Left kidney (tissue), 2 donors: ENCODE measurements around the gene ACYP1. TPM values are rescaled to one million over a fixed set of nuclear protein-coding genes. Genes with fewer than 3 reads are reported as not detected.
"Not testable (repeated sequence)": the region's sequence is repeated elsewhere in the genome, so short reads cannot be mapped to it uniquely, and the experiment has no call there.

ENCODE experiments used
- DNase-seq: peaks from one replicate; pipeline ENCODE4 v3.0.0-alpha.2; 2013
- polyA plus RNA-seq: library from polyadenylated mRNA; unstranded; fragments of 120-200 nt; gene quantifications from one replicate; pipeline ENCODE4 v1.2.1, GENCODE V29; 2013; ENCODE audit not compliant: insufficient read length

Gene ACYP1
- polyA plus RNA-seq, 1 donor: 58.5 TPM

DNA sequence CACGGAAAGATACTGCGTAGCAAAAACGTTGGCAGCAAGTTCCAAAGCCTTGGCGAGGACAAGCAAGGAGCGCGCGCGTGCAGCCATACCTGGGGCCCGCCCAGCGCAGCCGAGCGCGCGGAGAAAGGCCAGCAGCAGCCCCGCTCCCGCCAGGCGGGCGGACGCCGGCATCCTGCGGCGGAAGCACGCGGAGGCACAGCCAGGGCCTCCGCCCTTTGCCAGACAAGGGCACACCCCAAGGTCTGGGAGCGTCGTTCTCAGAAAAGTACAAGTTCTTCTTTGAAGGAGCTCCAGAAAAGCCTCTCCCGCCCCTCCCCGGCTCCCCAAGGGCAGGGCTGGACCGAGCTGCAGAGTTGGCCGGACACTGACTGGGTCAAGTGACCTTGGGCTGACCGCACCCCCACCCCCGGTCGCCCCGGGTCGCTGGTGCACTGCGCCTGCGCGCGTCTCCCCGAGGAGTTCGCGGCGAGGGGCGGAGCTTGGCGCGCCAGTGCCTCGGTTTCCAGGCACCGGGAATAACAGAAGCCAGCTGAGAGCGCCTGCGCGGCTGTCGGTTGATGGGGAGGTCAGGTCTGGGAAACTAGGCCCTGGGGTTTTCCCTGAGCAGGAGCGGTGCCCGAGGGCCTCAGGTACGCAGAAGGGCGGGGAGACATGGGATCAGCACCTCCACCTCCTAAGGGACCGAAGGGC is 5.4 kb upstream of the ACYP1 start, which contains the start of gene ZC2HC1C:
ZC2HC1C (plus strand) TSS at position 521 of the 690 bp plus-strand sequence. CDS start 933 bp downstream, outside the sequence.
- DNase-seq: peak; percentile 91

DNA sequence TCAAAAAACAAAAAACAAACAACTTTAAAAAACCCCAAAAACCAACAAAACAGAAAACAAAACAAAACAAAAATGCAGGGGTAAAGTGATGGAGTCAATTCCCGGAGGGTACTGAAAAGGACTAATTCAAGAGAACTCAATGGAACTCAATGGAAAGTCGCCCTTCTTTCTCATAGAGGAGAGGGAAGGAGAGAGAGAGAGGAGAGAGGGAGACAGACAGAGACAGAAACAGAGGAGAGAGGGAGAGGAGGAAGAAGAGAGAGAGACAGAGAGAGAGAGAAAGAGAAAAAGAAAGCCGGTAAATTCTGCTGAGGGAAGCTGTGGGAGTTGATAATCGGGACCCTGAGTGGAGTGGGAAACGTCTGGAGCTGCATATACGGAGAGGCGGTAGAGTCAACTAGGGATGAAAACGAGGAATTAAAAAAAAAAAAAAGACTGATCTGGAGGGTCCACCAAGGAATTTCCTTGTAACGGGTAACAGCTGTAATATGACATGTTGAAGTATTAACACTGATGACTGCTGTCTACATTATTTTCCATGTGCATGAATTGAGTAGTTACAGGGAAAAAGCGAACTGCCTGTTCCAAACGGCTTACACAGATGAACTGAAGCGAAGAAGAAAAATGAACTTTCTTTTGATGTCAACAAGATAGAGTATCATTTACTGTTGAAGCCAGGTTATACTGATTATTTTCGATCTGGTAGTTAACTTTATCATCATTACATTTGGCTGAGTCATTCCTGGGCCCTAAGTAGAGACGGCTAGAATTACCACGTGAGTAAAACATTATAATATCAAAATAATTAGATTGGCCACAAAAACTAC is 4.7 kb upstream of the ACYP1 start:
- no peak for DNase-seq

DNA sequence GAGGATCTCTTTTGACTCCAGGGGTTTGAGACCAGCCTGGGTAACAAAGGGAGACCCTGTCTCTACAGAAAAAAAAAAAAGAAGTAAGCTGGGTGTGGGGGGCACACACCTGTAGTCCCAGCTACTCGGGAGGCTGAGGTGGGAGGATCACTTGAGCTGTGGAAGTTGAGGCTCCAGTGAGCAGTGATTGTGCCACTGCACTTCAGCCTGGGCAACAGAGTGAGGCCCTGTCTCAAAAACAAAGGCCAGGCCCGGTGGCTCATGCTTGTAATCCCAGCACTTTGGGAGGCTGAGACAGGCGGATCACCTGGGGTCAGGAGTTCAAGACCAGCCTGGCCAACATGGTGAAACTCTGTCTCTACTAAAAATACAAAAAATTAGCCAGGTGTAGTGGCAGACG is 3.9 kb upstream of the ACYP1 start:
- DNase-seq: not testable (repeated sequence)

DNA sequence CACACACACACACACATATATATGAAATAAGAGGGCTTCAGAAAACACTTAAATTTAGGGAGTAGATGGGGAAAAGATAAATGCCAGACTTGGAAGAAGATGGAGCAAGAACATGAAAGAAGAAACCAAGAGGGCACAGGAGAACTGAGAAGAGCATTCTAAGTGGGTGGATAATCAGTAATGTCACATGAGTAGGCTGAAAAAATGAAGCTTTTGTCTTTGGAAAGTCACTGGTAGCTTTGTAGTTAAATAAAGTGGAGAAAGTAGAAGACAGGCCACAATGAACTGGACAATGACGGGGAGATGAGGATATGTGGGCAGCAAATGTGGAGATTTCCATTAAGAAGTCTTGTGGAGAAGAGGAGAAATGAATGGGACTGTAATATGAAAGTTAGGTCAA is 3.4 kb upstream of the ACYP1 start:
- no peak for DNase-seq

DNA sequence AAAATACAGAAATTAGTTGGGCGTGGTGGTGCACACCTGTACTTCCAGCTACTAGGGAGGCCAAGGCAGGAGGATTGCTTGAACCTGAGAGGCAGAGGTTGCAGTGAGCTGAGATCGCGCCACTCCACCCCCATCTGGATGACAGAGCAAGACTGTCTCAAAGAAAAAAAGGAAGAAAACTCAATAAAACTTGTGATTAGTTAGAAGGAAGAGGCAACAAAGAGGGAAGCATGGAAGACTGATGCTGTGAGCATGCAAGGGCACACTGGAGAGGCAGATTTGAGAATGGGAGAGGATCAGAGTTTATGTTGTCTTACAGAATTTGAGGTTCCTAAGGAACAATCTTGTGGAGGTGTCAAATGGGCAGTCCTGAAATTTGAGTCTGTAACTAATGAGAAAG is 2.9 kb upstream of the ACYP1 start:
- DNase-seq: no peak

DNA sequence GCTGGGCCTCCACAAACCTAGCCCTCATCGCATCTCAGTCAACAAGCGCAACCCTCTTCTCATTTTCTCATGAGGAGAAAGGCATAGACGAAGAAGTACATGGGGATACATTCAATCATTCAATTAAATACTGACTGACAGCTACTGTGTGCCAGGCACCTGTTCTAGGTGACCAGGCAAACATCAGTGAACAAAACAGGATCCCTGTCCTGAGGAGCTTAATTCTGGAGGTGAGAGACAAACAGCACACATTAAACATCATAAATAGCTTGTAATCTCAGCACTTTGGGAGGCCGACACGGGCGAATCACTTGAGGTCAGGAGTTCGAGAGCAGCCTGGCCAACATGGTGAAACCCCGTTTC is 362 bp upstream of the ACYP1 start:
- DNase-seq: no peak

DNA sequence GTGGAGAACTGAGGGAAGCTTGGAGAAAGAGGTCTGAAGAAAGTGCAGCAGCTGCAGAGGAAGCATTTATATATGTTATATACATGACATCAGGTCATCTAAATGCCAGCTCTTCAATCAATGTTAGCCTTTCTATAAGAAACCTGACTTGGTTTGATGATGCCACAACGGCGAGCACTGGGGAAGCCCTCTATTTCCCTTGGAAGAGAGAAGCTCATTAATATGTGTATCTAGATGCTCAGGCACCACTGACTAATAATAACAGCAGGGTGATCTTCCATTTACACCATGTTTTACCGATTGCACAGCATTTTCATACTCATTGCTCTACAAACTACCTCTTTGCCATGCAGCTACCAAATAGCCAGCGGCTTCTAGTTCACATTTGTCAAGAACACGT is 811 bp downstream of the ACYP1 start:
- no peak for DNase-seq

DNA sequence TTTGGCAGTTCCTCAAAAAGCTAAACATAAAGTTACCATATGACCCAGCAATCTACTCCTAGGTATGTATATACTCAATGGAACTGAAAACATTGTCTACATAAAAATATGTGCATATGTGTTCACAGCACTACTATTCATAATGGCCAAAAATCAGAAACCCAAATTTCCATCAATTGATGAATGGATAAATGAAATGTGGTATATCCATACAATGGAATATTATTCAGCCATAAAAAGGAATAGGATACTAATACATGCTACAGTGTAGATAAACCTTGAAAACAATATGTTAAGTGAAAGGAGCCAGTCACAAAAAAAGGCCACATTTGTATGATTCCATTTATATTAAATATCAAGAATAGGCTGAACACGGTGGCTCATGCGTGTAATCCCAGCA is 3.4 kb downstream of the ACYP1 start:
- no peak for DNase-seq

DNA sequence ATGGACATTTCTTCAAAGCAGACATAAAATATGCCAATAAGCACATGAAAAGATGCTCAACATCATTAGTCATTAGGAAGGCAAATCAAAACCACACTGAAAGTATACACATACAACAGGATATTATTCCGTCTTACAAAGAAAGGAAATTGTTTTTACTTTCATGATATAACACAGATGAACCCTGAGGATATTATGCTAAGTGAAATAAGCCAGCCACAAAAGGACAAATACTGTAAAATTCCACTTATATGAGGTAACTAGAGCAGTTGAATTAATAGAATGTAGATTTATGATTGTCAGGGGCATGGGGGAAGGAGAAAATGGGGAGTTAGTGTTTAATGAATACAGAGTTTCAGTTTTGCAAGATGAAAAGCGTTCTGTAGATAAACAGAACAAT is 4.2 kb downstream of the ACYP1 start:
- DNase-seq: no peak

DNA sequence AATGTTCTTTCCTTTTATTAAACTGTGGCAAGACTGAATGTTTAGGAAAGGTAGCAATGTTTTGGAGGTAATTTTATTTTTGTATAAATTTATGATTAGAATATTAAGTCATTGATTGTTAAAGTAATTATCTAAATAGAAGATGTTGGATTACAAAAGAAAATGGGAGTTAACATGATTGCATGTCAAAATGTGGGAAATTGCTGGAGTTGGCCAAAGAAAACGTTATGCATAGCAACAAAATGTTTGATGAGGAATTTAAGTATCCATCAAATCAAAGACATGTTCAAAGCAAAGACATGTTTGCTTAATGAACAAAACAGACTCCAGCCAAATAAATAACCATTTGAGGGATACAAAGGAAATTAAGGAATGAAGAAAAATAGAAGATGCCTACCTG is 9.4 kb downstream of the ACYP1 start:
- no peak for DNase-seq

DNA sequence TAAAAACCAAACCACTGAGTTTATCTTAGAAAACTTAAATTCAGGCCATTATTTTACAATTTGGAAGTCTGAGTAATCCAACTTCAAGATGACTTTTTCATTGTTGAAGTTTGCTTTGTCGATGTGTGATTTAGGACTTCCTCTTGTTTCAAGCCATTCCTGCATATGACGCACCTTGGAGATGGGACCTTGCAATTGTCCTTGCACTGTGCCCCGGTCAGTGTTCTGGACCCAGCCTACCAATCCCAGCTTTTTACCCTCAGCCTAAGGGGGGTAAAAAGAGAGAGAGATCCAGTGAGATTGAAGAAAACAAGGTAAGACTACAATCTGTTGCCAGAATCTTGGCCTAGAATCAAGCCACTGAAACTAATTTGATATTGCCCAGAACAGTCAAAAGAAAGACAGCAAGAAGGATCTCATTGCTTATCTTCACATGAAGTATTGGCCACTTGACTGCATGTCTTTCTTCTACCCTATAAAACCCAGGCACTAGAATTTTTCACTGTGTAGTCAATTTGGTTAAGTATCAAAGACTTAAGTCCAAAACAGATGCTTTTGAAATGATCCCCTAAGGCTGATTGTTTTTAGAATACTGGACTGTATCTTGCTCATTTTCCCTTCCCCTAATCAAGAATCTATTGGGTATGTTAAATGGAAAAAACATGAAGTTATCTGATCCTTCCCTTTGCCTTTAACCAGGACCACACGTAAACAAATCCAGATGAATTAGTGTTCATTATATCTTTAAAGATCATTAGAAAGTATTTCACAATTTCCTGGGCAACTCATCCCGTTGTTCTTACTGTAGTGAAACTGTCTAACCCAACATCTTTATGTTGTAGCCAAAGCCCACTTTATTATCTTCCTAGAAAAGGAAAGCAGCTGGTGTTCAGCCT is 10.2 kb downstream of the ACYP1 start:
- no peak for DNase-seq

DNA sequence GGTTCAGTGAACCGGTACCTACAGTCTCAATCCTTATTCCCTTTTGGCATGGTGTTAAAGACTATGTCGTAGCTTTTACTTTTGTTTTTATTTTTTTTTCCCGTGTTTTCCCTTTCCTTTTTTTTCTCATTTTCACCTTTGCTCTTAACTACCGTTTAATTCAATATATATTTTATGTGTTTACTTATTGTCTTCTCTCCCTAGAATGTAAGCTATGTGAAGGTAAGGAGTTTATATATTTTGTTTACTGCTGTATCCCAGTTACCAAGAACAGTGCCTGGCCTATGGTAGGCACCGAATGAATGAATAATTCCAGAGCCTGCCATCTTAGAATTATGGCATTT is 12.3 kb downstream of the ACYP1 start:
- DNase-seq: no peak

DNA sequence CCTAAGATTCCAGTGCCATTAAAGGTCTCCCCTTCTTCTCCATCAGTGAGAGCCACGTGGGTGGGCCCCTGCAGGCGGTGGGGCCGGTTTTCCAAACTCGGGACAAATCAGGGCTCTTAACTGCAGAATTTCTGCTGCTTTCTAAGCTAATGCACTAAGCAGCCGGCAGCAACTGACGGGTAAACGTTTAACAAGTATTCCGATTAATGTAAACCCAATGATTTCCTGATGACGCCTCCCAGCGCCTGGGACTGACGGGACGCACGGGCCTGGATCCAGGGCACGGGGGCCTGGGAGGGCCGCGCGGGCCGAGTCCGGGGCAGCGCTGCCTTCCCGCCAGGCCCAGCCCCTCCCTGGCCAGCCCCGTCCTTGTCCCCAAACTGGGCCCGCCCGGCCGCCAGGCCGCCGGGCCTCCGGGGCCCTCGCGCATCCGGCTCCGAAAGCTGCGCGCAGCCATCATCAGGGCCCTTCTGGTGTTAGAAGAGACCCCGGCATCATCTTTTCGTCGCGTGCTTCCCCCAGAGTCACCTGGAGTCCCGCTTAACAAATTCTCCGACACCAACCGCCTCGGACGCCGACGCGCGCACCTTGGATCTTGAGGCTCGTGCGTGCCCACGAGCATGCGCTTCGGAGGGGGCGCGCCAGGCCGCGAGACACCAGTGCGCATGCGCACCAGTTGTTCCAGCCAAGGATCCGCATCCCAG is 12.8 kb downstream of the ACYP1 start, which contains the start of gene MLH3:
MLH3 (minus strand) TSS at position 616 of the 704 bp plus-strand sequence. CDS start 1,812 bp downstream, outside the sequence.
- peak; percentile 89 for DNase-seq

DNA sequence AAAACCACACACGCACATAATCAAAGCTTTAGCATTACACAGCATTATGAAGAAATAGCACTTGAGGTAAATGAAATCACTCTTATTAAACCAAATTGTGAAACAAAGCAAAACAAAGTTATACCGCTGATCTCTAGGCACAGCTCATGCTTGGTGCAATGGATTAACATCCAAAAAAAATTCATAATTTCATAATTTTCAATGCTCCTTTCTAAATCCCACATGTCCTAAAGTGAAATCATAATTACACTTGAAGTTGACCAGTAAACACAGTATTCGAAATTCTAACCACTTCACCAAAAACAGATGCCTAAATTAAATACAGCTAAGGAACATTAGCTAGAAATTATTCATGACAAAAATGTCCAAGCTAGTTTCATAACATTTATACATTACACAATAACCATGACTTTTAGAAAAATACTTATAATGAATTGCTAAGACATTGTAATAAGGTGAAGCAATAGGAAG is 14.1 kb downstream of the ACYP1 start:
- DNase-seq: no peak

DNA sequence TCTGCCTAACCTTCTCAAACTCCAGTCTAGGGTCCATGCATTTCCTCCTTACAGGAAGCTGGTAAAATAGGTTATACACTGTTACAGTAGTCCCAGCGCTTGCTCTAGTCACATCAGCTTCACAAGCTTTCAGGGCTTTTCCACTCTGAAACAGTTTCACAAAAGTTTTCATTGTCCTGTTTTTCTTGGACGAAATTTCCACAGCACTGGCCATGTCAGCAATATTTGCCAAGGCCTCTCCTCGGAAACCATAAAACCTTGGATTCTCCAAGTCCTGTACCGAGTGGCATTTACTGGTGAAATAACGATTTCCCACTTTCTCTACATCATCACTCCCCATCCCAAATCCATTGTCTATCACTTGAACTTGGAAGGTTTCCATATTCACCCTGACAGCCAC is 14.7 kb downstream of the ACYP1 start:
- DNase-seq: no peak

DNA sequence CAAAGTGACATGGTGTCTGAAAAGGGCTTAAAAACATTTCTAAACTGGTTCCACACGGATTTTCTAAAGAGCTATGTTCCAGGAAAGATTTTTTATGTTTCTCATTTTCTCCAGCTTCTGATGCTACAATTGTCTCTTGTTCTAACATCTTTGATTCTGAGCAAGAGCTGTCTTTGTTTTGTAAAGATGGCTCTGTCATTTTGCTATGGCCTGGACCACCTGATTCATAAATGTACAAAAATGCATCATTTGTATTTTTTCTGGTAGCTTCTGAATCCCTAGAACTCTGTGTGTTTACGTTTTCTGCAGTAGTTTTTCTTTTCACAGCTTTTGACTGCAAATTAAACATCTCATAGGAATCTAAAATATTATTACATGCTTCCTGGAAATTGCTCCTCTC is 15.7 kb downstream of the ACYP1 start:
- DNase-seq: no peak

DNA sequence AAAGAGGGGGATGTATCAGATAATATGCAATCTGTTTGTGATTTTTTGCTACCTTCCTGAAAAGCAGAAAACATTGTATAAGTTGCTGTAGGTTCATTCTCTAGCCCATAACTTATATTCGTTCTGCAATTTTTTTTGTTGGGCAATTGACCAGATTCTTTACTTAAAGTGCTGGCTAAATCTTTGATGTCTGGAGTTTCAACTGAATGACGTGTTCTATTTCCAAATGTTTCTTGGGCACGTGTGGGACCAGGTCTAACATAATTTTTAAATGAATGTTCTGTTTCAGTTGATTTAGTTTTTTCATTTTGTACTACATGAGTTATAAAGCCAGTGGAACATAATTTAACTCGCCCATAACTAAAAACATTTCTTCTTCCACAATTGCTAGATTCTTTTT is 16.3 kb downstream of the ACYP1 start:
- no peak for DNase-seq

DNA sequence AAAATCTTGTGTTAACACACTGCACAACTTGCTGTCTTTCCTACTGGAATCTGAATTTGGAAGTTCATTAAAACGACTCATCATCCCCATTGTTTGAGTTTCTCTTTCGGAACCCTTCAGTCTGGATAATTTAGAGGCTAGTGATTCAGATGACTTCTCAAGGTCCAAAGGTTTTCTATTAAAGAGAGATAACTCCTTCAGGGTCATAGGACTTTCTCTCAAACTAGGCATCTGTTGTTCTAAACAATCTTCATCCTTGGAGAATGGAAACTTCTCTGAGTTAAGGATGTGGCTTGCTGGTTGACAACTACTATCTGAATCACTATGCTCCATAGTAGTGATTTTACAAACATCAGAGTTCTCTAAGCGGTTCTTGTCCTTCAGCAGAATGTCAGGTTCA is 16.9 kb downstream of the ACYP1 start:
- DNase-seq: no peak

DNA sequence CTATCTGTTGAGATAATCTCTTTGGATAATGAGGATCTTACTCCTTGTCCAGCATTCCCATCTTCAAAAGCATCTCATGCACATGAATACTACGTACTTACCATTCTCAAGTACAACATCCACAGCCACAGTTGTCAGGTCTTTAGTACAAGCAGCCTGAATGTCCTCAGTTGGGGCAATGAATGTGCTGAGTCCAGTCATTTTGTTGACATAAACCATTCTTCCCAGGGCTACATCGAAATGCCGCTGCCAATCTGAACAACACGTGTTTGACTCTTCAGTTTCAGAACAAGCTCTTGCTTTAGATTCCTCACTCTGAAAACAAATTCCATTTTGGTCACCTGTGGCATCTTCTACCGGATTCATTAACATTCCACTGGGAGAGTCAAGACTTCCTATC is 17.5 kb downstream of the ACYP1 start:
- DNase-seq: no peak

DNA sequence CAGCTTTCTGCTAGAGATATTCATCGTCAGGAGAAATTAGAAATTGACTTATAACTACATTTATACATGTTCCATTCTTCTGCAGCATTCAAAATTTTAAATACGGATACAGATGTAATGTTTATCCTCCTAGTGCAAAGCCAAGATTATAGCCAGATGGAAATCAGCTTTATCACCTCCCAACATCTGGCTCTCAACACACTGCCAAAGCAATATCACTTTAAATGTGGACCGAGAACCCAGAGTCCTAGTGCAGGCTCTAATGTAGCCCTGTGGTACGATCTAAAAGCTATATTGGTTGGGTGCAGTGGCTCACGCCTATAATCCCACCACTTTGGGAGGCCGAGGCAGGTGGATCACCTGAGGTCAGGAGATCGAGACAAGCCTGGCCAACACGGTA is 19.1 kb downstream of the ACYP1 start:
- no peak for DNase-seq

DNA sequence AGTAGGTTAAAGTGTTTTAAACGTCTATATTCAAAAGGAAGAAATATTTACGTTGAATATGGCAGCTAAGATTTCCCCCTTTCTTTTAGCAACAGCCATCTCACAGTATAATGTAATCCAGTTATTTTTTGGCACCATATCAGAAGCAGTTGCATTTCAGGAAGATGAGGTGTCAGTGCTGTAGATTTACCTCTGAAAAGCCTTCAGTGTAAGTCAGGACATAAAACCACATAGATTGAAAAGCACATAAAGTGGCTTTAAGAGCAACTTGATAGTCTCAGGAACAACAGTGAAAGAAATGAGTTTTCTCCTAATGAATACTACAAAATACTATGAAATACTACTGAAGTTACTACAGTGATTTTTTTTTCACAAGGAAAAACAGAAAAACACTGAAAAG is 19.5 kb downstream of the ACYP1 start:
- DNase-seq: no peak

DNA sequence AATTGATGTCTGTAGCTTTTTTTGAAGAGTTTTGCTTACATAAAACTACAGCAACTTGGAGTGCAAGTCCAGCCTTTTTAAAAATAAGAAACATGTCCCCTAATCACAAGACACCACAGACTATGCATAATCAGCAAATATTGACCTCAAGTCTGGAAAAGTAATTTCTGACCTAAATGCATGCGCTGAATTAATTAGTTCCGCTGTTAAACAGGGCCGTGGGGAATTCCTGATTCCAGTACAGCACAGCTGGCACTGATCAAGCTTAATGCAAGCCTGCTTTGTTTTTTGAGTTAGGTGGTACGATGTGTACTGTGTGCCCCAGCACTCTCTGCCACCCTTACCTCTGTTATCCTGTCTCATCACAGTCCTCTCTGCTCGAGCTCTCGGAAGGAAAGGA is 21.8 kb downstream of the ACYP1 start:
- no peak for DNase-seq
